ENCODE data around the gene SDE2.

SDE2 gene

GRCh38 chr1:226021801-226022200 is 22.7 kb upstream of the SDE2 start:
- WGBS = 100% methylated on average over 1 of the region's 2 CpGs
- Histone ChIP-seq H3K9me3 (ENCODE audit: control insufficient read depth, low read length) (no peaks in the 10 kb centered on the region), H2AK5ac (ENCODE audit: low read length, severe bottlenecking) (no peak overlapping the region), H2AFZ (ENCODE audit: low read depth, low read length) (no peak overlapping the region), H2BK120ac (ENCODE audit: low read depth, low read length) (no peak overlapping the region), H3K79me1 (replicated peaks; ENCODE audit: low read length, poor library complexity, severe bottlenecking) (no peaks in the 10 kb centered on the region), H3K4me3 (ENCODE audit: insufficient read depth in 1 of 2, low read depth in 1 of 2, low read length in 2 of 2) (no peak overlapping the region), H3K18ac (ENCODE audit: low read depth in 1 of 2, low read length in 2 of 2) (no peak overlapping the region), H4K91ac (ENCODE audit: low read length) (no peak overlapping the region), H3K27me3 (ENCODE audit: control insufficient read depth in 1 of 2, insufficient read depth in 1 of 2, low read length in 2 of 2) (no peaks in the 10 kb centered on the region), H3K14ac (ENCODE audit: low read length in 2 of 2) (no peak overlapping the region), H4K8ac (ENCODE audit: low read length) (no peak overlapping the region), H3K36me3 (ENCODE audit: control insufficient read depth in 1 of 2, insufficient read depth in 2 of 2, low read depth in 1 of 2, low read length in 2 of 2) (no peaks in the 10 kb centered on the region), H3K27ac (ENCODE audit: low read length, poor library complexity, severe bottlenecking) (no peak overlapping the region), H3K4me2 (ENCODE audit: low read length, poor library complexity, severe bottlenecking) (no peak overlapping the region), H3K4me1 (ENCODE audit: control insufficient read depth, insufficient read depth, low read depth, low read length) (no peaks in the 10 kb centered on the region), H2BK5ac (ENCODE audit: low read depth, low read length, poor library complexity, severe bottlenecking) (no peak overlapping the region), H3K4ac (ENCODE audit: low read depth in 1 of 2, low read length in 2 of 2) (no peak overlapping the region), H2BK12ac (ENCODE audit: low read length in 2 of 2) (no peak overlapping the region), H3K23ac (ENCODE audit: low read length in 2 of 2) (no peak overlapping the region), H3K9ac (ENCODE audit: low read length) (no peak overlapping the region), H2BK15ac (ENCODE audit: low read depth, poor library complexity, severe bottlenecking) (no peak overlapping the region)
- DNase-seq = no peak

- H4K8ac ChIP-seq (ENCODE audit: low read length) = no peak overlapping the region
- H2BK12ac ChIP-seq (ENCODE audit: low read length in 2 of 2) = no peak overlapping the region
- no peak overlapping the region for H3K4me3 ChIP-seq (ENCODE audit: insufficient read depth in 1 of 2, low read depth in 1 of 2, low read length in 2 of 2)
- H3K4ac ChIP-seq (ENCODE audit: low read depth in 1 of 2, low read length in 2 of 2) = no peak overlapping the region
- H2AK5ac ChIP-seq (ENCODE audit: low read length, severe bottlenecking) = no peak overlapping the region
- WGBS = 88% methylated on average over 3 of the region's 3 CpGs
- H3K9me3 ChIP-seq (ENCODE audit: control insufficient read depth, low read length) = no peaks in the 10 kb centered on the region
- H3K9ac ChIP-seq (ENCODE audit: low read length) = no peak overlapping the region
- no peaks in the 10 kb centered on the region for H3K36me3 ChIP-seq (ENCODE audit: control insufficient read depth in 1 of 2, insufficient read depth in 2 of 2, low read depth in 1 of 2, low read length in 2 of 2)
- H4K91ac ChIP-seq (ENCODE audit: low read length) = no peak overlapping the region
- H3K23ac ChIP-seq (ENCODE audit: low read length in 2 of 2) = no peak overlapping the region
- no peak overlapping the region for H2BK15ac ChIP-seq (ENCODE audit: low read depth, poor library complexity, severe bottlenecking)
- no peaks in the 10 kb centered on the region for H3K79me1 ChIP-seq (replicated peaks; ENCODE audit: low read length, poor library complexity, severe bottlenecking)
- H3K18ac ChIP-seq (ENCODE audit: low read depth in 1 of 2, low read length in 2 of 2) = no peak overlapping the region
- no peak overlapping the region for H3K14ac ChIP-seq (ENCODE audit: low read length in 2 of 2)
- H3K4me1 ChIP-seq (ENCODE audit: control insufficient read depth, insufficient read depth, low read depth, low read length) = no peaks in the 10 kb centered on the region
- no peak overlapping the region for H2AFZ ChIP-seq (ENCODE audit: low read depth, low read length)
- H3K27ac ChIP-seq (ENCODE audit: low read length, poor library complexity, severe bottlenecking) = no peak overlapping the region
- H3K4me2 ChIP-seq (ENCODE audit: low read length, poor library complexity, severe bottlenecking) = no peak overlapping the region
- no peak overlapping the region for H2BK120ac ChIP-seq (ENCODE audit: low read depth, low read length)
- H2BK5ac ChIP-seq (ENCODE audit: low read depth, low read length, poor library complexity, severe bottlenecking) = no peak overlapping the region
- H3K27me3 ChIP-seq (ENCODE audit: control insufficient read depth in 1 of 2, insufficient read depth in 1 of 2, low read length in 2 of 2) = no peaks in the 10 kb centered on the region
- no peak for DNase-seq
These were observed 22.3 kb upstream of the SDE2 start for GRCh38 chr1:226021401-226021800.

GRCh38 chr1:226019572-226019971 is 20.4 kb upstream of the SDE2 start:
- H3K4me3 ChIP-seq (ENCODE audit: insufficient read depth in 1 of 2, low read depth in 1 of 2, low read length in 2 of 2) = no peak overlapping the region
- H2BK12ac ChIP-seq (ENCODE audit: low read length in 2 of 2) = no peak overlapping the region
- no CpG with 5 or more reads among the region's 1 CpG for WGBS
- no peak overlapping the region for H3K23ac ChIP-seq (ENCODE audit: low read length in 2 of 2)
- H3K4me2 ChIP-seq (ENCODE audit: low read length, poor library complexity, severe bottlenecking) = no peak overlapping the region
- H4K91ac ChIP-seq (ENCODE audit: low read length) = no peak overlapping the region
- H3K36me3 ChIP-seq (ENCODE audit: control insufficient read depth in 1 of 2, insufficient read depth in 2 of 2, low read depth in 1 of 2, low read length in 2 of 2) = no peaks in the 10 kb centered on the region
- no peak for DNase-seq
- H2BK15ac ChIP-seq (ENCODE audit: low read depth, poor library complexity, severe bottlenecking) = no peak overlapping the region
- H3K4ac ChIP-seq (ENCODE audit: low read depth in 1 of 2, low read length in 2 of 2) = no peak overlapping the region
- H3K18ac ChIP-seq (ENCODE audit: low read depth in 1 of 2, low read length in 2 of 2) = no peak overlapping the region
- no peak overlapping the region for H2AK5ac ChIP-seq (ENCODE audit: low read length, severe bottlenecking)
- no peak overlapping the region for H2AFZ ChIP-seq (ENCODE audit: low read depth, low read length)
- H3K9ac ChIP-seq (ENCODE audit: low read length) = no peak overlapping the region
- H3K79me1 ChIP-seq (replicated peaks; ENCODE audit: low read length, poor library complexity, severe bottlenecking) = no peaks in the 10 kb centered on the region
- H2BK5ac ChIP-seq (ENCODE audit: low read depth, low read length, poor library complexity, severe bottlenecking) = no peak overlapping the region
- no peaks in the 10 kb centered on the region for H3K9me3 ChIP-seq (ENCODE audit: control insufficient read depth, low read length)
- H3K4me1 ChIP-seq (ENCODE audit: control insufficient read depth, insufficient read depth, low read depth, low read length) = no peaks in the 10 kb centered on the region
- H3K27me3 ChIP-seq (ENCODE audit: control insufficient read depth in 1 of 2, insufficient read depth in 1 of 2, low read length in 2 of 2) = peaks cover 0 to under 1% of the 10 kb centered on the region in 2 experiments
- no peak overlapping the region for H3K14ac ChIP-seq (ENCODE audit: low read length in 2 of 2)
- no peak overlapping the region for H3K27ac ChIP-seq (ENCODE audit: low read length, poor library complexity, severe bottlenecking)
- no peak overlapping the region for H4K8ac ChIP-seq (ENCODE audit: low read length)
- H2BK120ac ChIP-seq (ENCODE audit: low read depth, low read length) = no peak overlapping the region

GRCh38 chr1:226017070-226017469 is 17.9 kb upstream of the SDE2 start:
- Histone ChIP-seq H3K4me1 (ENCODE audit: control insufficient read depth, insufficient read depth, low read depth, low read length) (no peaks in the 10 kb centered on the region), H2BK15ac (ENCODE audit: low read depth, poor library complexity, severe bottlenecking) (no peak overlapping the region), H4K91ac (ENCODE audit: low read length) (no peak overlapping the region), H2AFZ (ENCODE audit: low read depth, low read length) (no peak overlapping the region), H3K18ac (ENCODE audit: low read depth in 1 of 2, low read length in 2 of 2) (no peak overlapping the region), H3K27me3 (ENCODE audit: control insufficient read depth in 1 of 2, insufficient read depth in 1 of 2, low read length in 2 of 2) (peaks cover 3 to 20% of the 10 kb centered on the region in 2 experiments), H3K79me1 (replicated peaks; ENCODE audit: low read length, poor library complexity, severe bottlenecking) (no peaks in the 10 kb centered on the region), H3K4me3 (ENCODE audit: insufficient read depth in 1 of 2, low read depth in 1 of 2, low read length in 2 of 2) (no peak overlapping the region), H4K8ac (ENCODE audit: low read length) (no peak overlapping the region), H2BK120ac (ENCODE audit: low read depth, low read length) (no peak overlapping the region), H3K9ac (ENCODE audit: low read length) (no peak overlapping the region), H3K14ac (ENCODE audit: low read length in 2 of 2) (no peak overlapping the region), H3K27ac (ENCODE audit: low read length, poor library complexity, severe bottlenecking) (no peak overlapping the region), H3K36me3 (ENCODE audit: control insufficient read depth in 1 of 2, insufficient read depth in 2 of 2, low read depth in 1 of 2, low read length in 2 of 2) (no peaks in the 10 kb centered on the region), H3K9me3 (ENCODE audit: control insufficient read depth, low read length) (no peaks in the 10 kb centered on the region), H3K4me2 (ENCODE audit: low read length, poor library complexity, severe bottlenecking) (no peak overlapping the region), H3K4ac (ENCODE audit: low read depth in 1 of 2, low read length in 2 of 2) (no peak overlapping the region), H2BK5ac (ENCODE audit: low read depth, low read length, poor library complexity, severe bottlenecking) (no peak overlapping the region), H2AK5ac (ENCODE audit: low read length, severe bottlenecking) (no peak overlapping the region), H2BK12ac (ENCODE audit: low read length in 2 of 2) (no peak overlapping the region), H3K23ac (ENCODE audit: low read length in 2 of 2) (no peak overlapping the region)
- WGBS = 80% methylated on average over 6 of the region's 6 CpGs
- DNase-seq = no peak
